ENCODE results near the gene CRISPLD2.
"Not testable (repeated sequence)": the region's sequence is repeated elsewhere in the genome, so short reads cannot be mapped to it uniquely, and the experiment has no call there.

CRISPLD2 gene

DNA sequence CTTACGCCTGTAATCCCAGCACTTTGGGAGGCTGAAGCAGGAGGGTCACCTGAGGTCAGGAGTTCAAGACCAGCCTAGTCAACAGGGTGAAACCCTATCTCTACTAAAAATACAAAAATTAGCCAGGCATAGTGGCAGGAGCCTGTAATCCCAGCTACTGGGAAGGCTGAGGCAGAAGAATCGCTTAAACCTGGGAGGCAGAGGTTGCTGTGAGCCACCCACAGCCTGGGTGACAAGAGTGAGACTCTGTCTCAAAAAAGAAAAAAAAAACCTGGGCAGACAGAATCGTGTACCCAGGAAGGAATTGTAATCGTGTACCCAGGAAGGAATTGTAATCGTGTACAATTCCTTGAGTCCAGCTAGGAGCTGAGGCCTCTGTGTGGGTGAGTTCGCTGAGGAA lies 118.8 kb downstream of the CRISPLD2 start:
- H3K9ac ChIP-seq (ENCODE audit: low read length); H3K27ac ChIP-seq (ENCODE audit: low read depth, low read length); H3K9me3 ChIP-seq (ENCODE audit: control insufficient read depth, insufficient read depth, low read depth, low read length); H3K4me3 ChIP-seq (ENCODE audit: low read depth, low read length); H3K27me3 ChIP-seq (ENCODE audit: control insufficient read depth, insufficient read depth, low read length); H3K36me3 ChIP-seq (ENCODE audit: control insufficient read depth, insufficient read depth, low read length); H3K4me1 ChIP-seq (ENCODE audit: control insufficient read depth, insufficient read depth, low read length): not testable (repeated sequence)

DNA sequence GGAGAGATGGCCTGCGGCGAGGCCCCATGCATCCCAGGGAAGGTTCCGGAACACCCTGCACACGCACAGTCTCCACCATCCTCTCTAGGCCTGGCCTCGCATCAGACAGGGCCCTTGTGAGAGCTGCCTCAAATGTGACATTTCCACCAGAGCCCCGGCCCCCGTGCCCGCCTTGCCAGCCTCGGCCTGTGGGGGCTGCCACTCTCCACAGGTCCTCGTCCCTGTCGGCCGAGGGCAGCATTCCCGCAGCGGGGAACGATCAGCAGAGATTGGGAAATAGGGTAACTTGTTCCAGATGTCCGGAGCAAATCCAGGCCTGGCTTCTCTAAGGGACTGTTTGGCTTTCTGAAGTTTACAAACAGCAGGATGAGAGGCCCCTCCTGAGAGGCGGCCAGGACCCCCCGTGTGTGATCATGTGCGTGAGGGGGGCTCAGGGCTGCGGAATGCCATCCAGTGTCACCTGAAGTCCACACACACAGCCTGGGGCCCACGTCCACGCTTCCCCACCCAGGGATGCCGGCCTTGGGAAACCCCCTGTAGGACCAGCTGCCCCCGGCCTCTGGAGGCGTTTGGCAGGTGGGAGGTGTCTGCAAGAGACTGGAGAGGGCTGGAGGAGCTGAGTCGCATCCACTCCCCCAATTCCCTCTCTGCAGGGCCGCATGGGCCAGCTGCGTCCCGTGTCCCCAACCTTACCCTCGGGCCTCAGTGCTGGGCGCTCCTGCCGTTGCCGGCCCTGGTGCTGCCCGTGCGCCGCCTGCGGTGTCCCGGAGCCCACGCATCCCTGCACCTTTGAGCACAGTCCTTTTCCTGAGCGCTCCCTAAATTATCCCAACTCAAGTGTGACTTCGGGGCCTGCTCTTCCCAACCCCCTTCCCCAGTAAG lies 121.1 kb downstream of the CRISPLD2 start:
- no peaks in the 10 kb centered on the region for H3K27me3 ChIP-seq (ENCODE audit: control insufficient read depth, insufficient read depth, low read length)
- H3K36me3 ChIP-seq (ENCODE audit: control insufficient read depth, insufficient read depth, low read length), result no peaks in the 10 kb centered on the region
- H3K4me3 ChIP-seq (ENCODE audit: low read depth, low read length), result no peak overlapping the region
- no peaks in the 10 kb centered on the region for H3K4me1 ChIP-seq (ENCODE audit: control insufficient read depth, insufficient read depth, low read length)
- H3K9me3 ChIP-seq (ENCODE audit: control insufficient read depth, insufficient read depth, low read depth, low read length), result peaks cover 4% of the 10 kb centered on the region; the same call in 1 of the 2 replicates
- H3K27ac ChIP-seq (ENCODE audit: low read depth, low read length), result no peak overlapping the region
- H3K9ac ChIP-seq (ENCODE audit: low read length), result no peak overlapping the region

DNA sequence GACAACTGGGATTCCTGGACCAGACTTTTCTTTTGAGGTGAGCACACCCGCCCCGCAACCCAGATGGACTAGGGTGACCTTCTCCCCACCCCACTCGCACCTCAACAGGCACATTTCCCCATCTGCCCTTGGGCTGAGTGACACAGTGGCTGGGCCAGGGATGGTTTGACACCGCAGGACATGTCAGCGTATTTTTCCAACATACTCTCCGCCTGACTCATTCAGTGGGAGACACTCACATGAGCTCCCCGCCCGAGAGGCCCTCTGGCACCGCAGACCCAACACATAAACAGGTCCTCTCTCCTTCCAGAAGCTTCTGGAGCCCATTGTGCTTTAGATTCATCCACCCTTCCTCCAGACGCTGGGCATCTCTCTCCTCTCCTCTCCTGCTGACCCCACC lies 122.1 kb downstream of the CRISPLD2 start:
- H3K27ac ChIP-seq (ENCODE audit: low read depth, low read length), result no peak overlapping the region
- no peaks in the 10 kb centered on the region for H3K36me3 ChIP-seq (ENCODE audit: control insufficient read depth, insufficient read depth, low read length)
- no peak overlapping the region for H3K9ac ChIP-seq (ENCODE audit: low read length)
- H3K4me3 ChIP-seq (ENCODE audit: low read depth, low read length), result no peak overlapping the region
- H3K27me3 ChIP-seq (ENCODE audit: control insufficient read depth, insufficient read depth, low read length), result no peaks in the 10 kb centered on the region
- H3K4me1 ChIP-seq (ENCODE audit: control insufficient read depth, insufficient read depth, low read length), result no peaks in the 10 kb centered on the region
- H3K9me3 ChIP-seq (ENCODE audit: control insufficient read depth, insufficient read depth, low read depth, low read length), result peaks cover 4% of the 10 kb centered on the region; the same call in 1 of the 2 replicates

DNA sequence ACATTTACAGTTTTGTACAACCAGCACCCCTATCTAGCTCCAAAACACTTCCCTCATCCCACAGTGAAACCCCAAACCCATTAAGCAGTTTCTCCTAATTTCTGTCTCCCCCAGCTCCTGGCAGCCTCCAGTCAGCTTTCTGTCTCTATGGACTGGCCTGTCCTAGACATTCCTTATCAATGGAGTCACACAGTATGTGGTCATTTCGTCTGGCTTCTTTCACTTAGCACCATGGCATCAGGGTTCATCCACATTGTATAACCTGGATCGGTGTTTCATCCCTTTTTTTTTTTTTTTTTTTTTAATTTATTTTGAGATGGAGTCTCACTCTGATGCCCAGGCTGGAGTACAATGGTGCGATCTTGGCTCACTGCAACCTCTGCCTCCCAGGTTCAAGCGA lies 123.0 kb downstream of the CRISPLD2 start:
- Histone ChIP-seq H3K27me3 (ENCODE audit: control insufficient read depth, insufficient read depth, low read length) (no peaks in the 10 kb centered on the region), H3K9me3 (ENCODE audit: control insufficient read depth, insufficient read depth, low read depth, low read length) (peaks cover 4% of the 10 kb centered on the region; the same call in 1 of the 2 replicates), H3K9ac (ENCODE audit: low read length) (no peak overlapping the region), H3K36me3 (ENCODE audit: control insufficient read depth, insufficient read depth, low read length) (no peaks in the 10 kb centered on the region), H3K4me3 (ENCODE audit: low read depth, low read length) (no peak overlapping the region), H3K4me1 (ENCODE audit: control insufficient read depth, insufficient read depth, low read length) (no peaks in the 10 kb centered on the region), H3K27ac (ENCODE audit: low read depth, low read length) (no peak overlapping the region)

DNA sequence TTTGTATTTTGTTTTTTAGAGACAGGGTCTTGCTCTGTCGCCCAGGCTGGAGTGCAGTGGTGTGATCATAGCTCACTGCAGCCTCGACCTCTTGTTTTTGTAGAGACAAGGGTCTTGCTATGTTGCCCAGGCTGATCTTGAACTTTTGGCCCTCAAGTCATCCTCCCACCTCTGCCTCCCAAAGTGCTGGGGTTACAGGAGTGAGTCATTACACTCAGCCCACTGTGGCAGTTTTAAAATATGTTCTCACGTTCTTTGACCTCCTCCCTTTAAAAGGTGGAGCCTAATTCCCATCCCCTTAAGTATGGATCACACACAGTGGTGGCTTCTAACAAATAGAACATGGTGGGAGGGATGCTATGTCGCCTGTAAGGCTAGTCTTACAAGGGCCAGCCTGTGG lies 123.8 kb downstream of the CRISPLD2 start:
- Histone ChIP-seq H3K9ac (ENCODE audit: low read length) (no peak overlapping the region), H3K27me3 (ENCODE audit: control insufficient read depth, insufficient read depth, low read length) (no peaks in the 10 kb centered on the region), H3K36me3 (ENCODE audit: control insufficient read depth, insufficient read depth, low read length) (no peaks in the 10 kb centered on the region), H3K4me1 (ENCODE audit: control insufficient read depth, insufficient read depth, low read length) (no peaks in the 10 kb centered on the region), H3K4me3 (ENCODE audit: low read depth, low read length) (no peak overlapping the region), H3K27ac (ENCODE audit: low read depth, low read length) (no peak overlapping the region), H3K9me3 (ENCODE audit: control insufficient read depth, insufficient read depth, low read depth, low read length) (peaks cover 4% of the 10 kb centered on the region; the same call in 1 of the 2 replicates)

DNA sequence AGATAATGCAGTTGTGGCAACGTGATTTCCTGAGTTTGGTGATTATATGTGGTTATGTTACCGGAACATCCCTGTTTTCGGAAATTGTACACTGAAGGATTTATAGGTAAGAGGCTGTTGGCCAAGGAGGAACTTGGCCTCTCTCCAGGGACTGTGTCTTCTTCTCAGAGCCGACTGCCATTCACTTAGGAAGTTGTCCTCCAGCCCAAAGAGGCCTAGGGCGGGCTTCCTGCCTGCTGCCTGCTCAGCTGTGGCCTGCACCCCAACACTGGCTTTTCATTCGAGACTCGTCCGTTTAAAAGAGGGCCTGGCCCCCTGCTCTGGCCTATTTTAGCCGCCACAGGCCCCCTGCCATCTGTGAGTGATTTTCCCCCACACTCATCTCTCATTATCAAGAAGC lies 127.2 kb downstream of the CRISPLD2 start:
- peaks cover 6% of the 10 kb centered on the region; the same call in 1 of the 2 replicates for H3K9me3 ChIP-seq (ENCODE audit: control insufficient read depth, insufficient read depth, low read depth, low read length)

DNA sequence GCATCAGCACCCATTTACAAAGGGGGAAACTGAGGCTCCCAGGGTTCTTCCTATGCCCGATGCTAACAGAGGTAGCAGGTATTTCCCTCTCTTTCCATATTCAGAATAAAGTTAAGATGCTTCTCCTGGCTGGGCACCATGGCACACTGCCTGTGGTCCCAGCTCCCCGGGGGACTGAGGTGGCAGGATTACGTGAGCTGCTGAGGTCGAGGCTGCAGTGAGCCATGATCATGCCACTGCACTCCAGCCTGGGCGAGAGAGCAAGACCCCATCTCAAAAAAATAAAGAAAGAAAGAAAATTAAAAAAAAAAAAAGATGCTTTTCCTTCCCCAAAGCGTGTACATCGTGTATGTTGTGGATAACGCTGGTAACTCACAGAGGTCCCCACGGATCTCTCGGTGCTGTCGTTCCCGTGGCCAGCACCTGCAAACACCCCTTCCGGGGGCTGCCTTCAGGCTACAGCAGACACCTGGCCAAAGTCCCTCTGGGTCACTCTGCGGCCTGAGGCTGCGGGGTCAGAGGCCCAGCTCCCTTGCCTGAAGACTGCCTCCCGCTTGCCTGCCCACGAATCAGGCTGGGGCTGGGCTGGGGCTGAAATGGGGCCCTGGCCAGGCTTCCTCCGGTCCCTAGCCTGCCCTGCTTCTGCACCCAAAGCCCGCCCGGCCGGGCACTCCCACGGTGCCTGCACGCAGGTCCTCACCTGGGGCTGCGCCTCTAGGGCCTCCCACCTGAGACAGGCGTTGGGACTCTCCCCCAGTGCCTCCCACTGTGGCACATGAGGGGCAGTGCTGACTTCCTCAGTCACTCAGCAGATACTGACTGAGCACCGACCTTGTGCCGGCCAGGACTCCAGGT lies 128.4 kb downstream of the CRISPLD2 start:
- H3K4me1 ChIP-seq (ENCODE audit: control insufficient read depth, insufficient read depth, low read length), result peaks cover 5% of the 10 kb centered on the region; the same call in 1 of the 2 replicates
- H3K9me3 ChIP-seq (ENCODE audit: control insufficient read depth, insufficient read depth, low read depth, low read length), result 0 out of 2 replicates have a peak, but pooled peaks cover 2% of the 10 kb centered on the region
- H3K27ac ChIP-seq (ENCODE audit: low read depth, low read length), result no peak overlapping the region
- H3K9ac ChIP-seq (ENCODE audit: low read length), result no peak overlapping the region
- no peak overlapping the region for H3K4me3 ChIP-seq (ENCODE audit: low read depth, low read length)
- H3K36me3 ChIP-seq (ENCODE audit: control insufficient read depth, insufficient read depth, low read length), result no peaks in the 10 kb centered on the region
- H3K27me3 ChIP-seq (ENCODE audit: control insufficient read depth, insufficient read depth, low read length), result no peaks in the 10 kb centered on the region

More for the DNA sequence above, 127.2 kb downstream of the CRISPLD2 start:
- no peak overlapping the region for H3K27ac ChIP-seq (ENCODE audit: low read depth, low read length)
- H3K4me1 ChIP-seq (ENCODE audit: control insufficient read depth, insufficient read depth, low read length), result no peaks in the 10 kb centered on the region
- no peak overlapping the region for H3K4me3 ChIP-seq (ENCODE audit: low read depth, low read length)
- H3K36me3 ChIP-seq (ENCODE audit: control insufficient read depth, insufficient read depth, low read length), result no peaks in the 10 kb centered on the region
- H3K9ac ChIP-seq (ENCODE audit: low read length), result no peak overlapping the region
- H3K27me3 ChIP-seq (ENCODE audit: control insufficient read depth, insufficient read depth, low read length), result no peaks in the 10 kb centered on the region

DNA sequence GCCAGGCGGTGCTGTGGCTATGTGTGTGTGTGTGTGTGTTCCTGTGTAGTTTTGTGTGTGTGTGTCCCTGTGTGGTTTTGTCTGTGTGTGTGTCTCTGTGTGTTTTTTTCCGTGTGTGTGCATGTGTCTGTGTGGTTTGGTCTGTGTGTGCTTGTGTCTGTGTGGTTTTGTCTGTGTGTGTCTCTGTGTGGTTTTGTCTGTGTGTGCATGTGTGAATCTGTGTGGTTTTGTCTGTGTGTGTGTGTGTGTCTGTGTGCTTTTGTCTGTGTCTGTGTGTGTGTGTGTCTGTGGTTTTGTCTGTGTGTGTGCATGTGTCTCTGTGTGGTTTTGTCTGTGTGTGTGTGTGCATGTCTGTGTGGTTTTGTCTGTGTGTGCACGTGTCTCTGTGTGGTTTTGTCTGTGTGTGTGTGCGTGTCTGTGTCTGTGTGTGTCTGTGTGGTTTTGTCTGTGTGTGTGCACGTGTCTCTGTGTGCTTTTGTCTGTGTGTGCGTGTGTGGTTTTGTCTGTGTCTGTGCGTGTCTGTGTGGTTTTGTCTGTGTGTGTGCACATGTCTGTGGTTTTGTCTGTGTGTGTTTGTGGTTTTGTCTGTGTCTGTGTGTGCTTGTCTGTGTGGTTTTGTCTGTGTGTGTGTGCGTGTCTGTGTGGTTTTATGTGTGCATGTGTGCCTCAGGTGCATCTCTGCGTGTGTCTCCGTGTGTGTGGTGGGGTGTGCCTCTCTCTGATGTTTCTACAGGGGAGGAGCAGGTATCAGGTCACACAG lies 129.2 kb downstream of the CRISPLD2 start:
- H3K4me3 ChIP-seq (ENCODE audit: low read depth, low read length), result no peak overlapping the region
- H3K27ac ChIP-seq (ENCODE audit: low read depth, low read length), result no peak overlapping the region
- no peaks in the 10 kb centered on the region for H3K27me3 ChIP-seq (ENCODE audit: control insufficient read depth, insufficient read depth, low read length)
- H3K9ac ChIP-seq (ENCODE audit: low read length), result no peak overlapping the region
- 0 out of 2 replicates have a peak, but pooled peaks cover 2% of the 10 kb centered on the region for H3K9me3 ChIP-seq (ENCODE audit: control insufficient read depth, insufficient read depth, low read depth, low read length)
- peaks cover 7% of the 10 kb centered on the region; the same call in 1 of the 2 replicates for H3K4me1 ChIP-seq (ENCODE audit: control insufficient read depth, insufficient read depth, low read length)
- no peaks in the 10 kb centered on the region for H3K36me3 ChIP-seq (ENCODE audit: control insufficient read depth, insufficient read depth, low read length)

DNA sequence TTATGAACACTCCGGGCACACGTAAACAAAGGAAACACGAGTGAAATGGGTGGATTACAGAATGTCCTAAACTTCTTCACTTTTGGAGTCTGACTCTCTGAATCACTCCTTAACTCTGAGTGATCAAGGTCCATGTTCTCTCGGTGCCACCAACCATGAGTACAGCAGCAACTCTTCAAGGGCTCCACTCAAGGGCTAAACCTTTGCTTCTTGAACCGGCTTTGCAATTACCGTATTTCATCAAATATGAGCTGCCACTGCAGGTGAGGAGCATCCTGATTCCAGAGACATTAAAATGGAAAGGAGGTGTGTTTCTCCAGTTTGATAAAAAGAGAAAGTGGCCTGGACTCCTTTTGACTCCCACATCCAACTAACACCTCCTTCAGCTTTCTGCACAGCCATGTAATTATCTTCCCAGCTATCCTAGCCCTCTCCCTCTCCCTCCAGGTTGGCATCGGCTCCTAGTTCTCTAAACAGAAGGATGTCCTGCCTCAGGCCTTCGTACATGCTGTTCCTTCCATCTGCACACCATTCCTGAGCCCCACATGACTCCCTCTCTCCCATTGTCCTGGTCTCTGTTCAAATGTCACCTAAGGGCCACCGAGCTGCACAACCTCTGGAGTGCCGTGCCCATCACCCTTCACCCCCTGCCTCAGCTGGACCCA lies 130.1 kb downstream of the CRISPLD2 start:
- Histone ChIP-seq H3K27me3 (ENCODE audit: control insufficient read depth, insufficient read depth, low read length) (no peaks in the 10 kb centered on the region), H3K4me1 (ENCODE audit: control insufficient read depth, insufficient read depth, low read length) (peaks cover 7% of the 10 kb centered on the region; the same call in 1 of the 2 replicates), H3K9me3 (ENCODE audit: control insufficient read depth, insufficient read depth, low read depth, low read length) (0 out of 2 replicates have a peak, but pooled peaks cover 2% of the 10 kb centered on the region), H3K4me3 (ENCODE audit: low read depth, low read length) (no peak overlapping the region), H3K36me3 (ENCODE audit: control insufficient read depth, insufficient read depth, low read length) (no peaks in the 10 kb centered on the region), H3K27ac (ENCODE audit: low read depth, low read length) (no peak overlapping the region), H3K9ac (ENCODE audit: low read length) (no peak overlapping the region)

DNA sequence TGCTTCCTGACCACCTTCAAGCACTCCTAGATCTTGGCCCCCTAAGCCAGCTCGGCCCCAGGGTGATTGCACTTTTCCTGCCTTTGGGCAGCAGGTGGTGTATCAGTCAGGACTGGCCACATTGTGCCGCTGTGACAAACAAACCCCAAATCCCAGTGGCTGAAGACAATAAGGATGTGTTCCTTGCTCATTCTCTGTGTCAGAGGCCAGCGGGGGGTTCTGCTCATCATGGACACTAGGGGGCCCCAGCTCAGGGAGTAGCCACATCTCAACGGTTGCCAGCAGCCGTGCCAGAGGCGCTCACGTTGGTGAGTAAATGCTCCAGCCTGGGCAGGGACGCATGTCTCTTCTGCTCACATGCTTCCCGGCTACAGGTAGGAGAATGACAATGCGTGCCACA lies 131.1 kb downstream of the CRISPLD2 start:
- Histone ChIP-seq H3K27ac (ENCODE audit: low read depth, low read length) (no peak overlapping the region), H3K9ac (ENCODE audit: low read length) (no peak overlapping the region), H3K4me3 (ENCODE audit: low read depth, low read length) (no peak overlapping the region), H3K4me1 (ENCODE audit: control insufficient read depth, insufficient read depth, low read length) (peaks cover 7% of the 10 kb centered on the region; the same call in 1 of the 2 replicates), H3K9me3 (ENCODE audit: control insufficient read depth, insufficient read depth, low read depth, low read length) (0 out of 2 replicates have a peak, but pooled peaks cover 2% of the 10 kb centered on the region), H3K36me3 (ENCODE audit: control insufficient read depth, insufficient read depth, low read length) (no peaks in the 10 kb centered on the region), H3K27me3 (ENCODE audit: control insufficient read depth, insufficient read depth, low read length) (no peaks in the 10 kb centered on the region)
